IMR-90 (cell line): ENCODE results near the gene CYP19A1. TPM values are rescaled to one million over a fixed set of nuclear protein-coding genes. Genes with fewer than 3 reads are reported as not detected.

ENCODE experiments used
- ATAC-seq: fragments of 200-7000 bp; cut with Tn5 transposase; 2 replicates; pipeline ENCODE4 v1.9.1; 2020; ENCODE audit warnings: low read depth, mild to moderate bottlenecking, moderate library complexity
- BruUV-seq: library from RNA; stranded (reverse); fragments of 400-500 nt; replicated peaks from 2 replicates; lab custom pipeline; 2021; lab: Mats Ljungman, UMichigan
- CTCF ChIA-PET: fragments of 300-600 bp; formaldehyde crosslinking; extraction: SDS; loops from one replicate; lab custom pipeline; 2021; ENCODE audit warnings: antibody characterized with exemption; lab: Yijun Ruan, JAX
- POLR2A ChIA-PET: fragments of 300-600 bp; sonication (Branson Sonifier 250); formaldehyde crosslinking; loops from one replicate; lab custom pipeline; 2022; ENCODE audit warnings: antibody characterized with exemption; ENCODE audit not compliant: unreplicated experiment; lab: Charles Lee
- DNase-seq: peaks from one replicate; pipeline ENCODE4 v3.0.0; 2013
- H2AFZ ChIP-seq: replicated peaks from 2 replicates; pipeline ENCODE3; 2013; ENCODE audit warnings: low read length, mild to moderate bottlenecking; ENCODE audit not compliant: poor library complexity
- H2AK5ac ChIP-seq: 2 replicates; pipeline ENCODE4 v1.6.1; 2013; ENCODE audit warnings: low read depth, low read length, inconsistent platforms
- H2AK9ac ChIP-seq: replicated peaks from 2 replicates; pipeline ENCODE3; 2013; ENCODE audit warnings: mild to moderate bottlenecking, low read depth, low read length, moderate library complexity; ENCODE audit not compliant: poor library complexity
- H2BK120ac ChIP-seq: 2 replicates; pipeline ENCODE4 v1.6.1; 2013; ENCODE audit warnings: low read depth, low read length, inconsistent platforms
- H2BK15ac ChIP-seq: 3 replicates; pipeline ENCODE4 v1.6.1; 2013; ENCODE audit warnings: low read depth, low read length, inconsistent platforms
- H2BK20ac ChIP-seq: 2 replicates; pipeline ENCODE4 v1.6.1; 2013; ENCODE audit warnings: low read depth, mild to moderate bottlenecking, inconsistent platforms, low read length, moderate library complexity
- H2BK5ac ChIP-seq: 2 replicates; pipeline ENCODE4 v1.6.1; 2013; ENCODE audit warnings: mild to moderate bottlenecking, low read depth, low read length, inconsistent platforms; ENCODE audit not compliant: poor library complexity, severe bottlenecking
- H3K14ac ChIP-seq: replicated peaks from 2 replicates; pipeline ENCODE4 v1.6.1; 2013; ENCODE audit warnings: low read depth, low read length, inconsistent platforms
- H3K18ac ChIP-seq: 2 replicates; pipeline ENCODE4 v1.6.1; 2013; ENCODE audit warnings: low read depth, low read length, control low read depth
- H3K23ac ChIP-seq: 2 replicates; pipeline ENCODE4 v1.6.1; 2013; ENCODE audit warnings: low read depth, low read length, inconsistent platforms
- H3K27ac ChIP-seq: 2 replicates; pipeline ENCODE4 v1.5.1; 2013; ENCODE audit warnings: mild to moderate bottlenecking, control low read depth, low read length; ENCODE audit not compliant: insufficient read depth
- H3K27me3 ChIP-seq: 2 replicates; pipeline ENCODE4 v1.6.1; 2013; ENCODE audit warnings: low read length; ENCODE audit not compliant: control insufficient read depth, insufficient read depth
- H3K36me3 ChIP-seq: 2 replicates; pipeline ENCODE4 v1.6.1; 2013; ENCODE audit warnings: low read length, mixed read lengths; ENCODE audit not compliant: control insufficient read depth, insufficient read depth
- H3K4ac ChIP-seq: 2 replicates; pipeline ENCODE4 v1.6.1; 2013; ENCODE audit warnings: low read depth, low read length, inconsistent platforms
- H3K4me1 ChIP-seq: 2 replicates; pipeline ENCODE4 v1.6.1; 2013; ENCODE audit warnings: low read length, mixed read lengths; ENCODE audit not compliant: control insufficient read depth, insufficient read depth
- H3K4me2 ChIP-seq: 2 replicates; pipeline ENCODE4 v1.6.1; 2013; ENCODE audit warnings: low read depth, mild to moderate bottlenecking, control low read depth, low read length, moderate library complexity
- H3K4me3 ChIP-seq: 2 replicates; pipeline ENCODE4 v1.5.1; 2013; ENCODE audit warnings: low read depth, mild to moderate bottlenecking, control low read depth, low read length, moderate library complexity; ENCODE audit not compliant: insufficient read depth
- H3K56ac ChIP-seq: 2 replicates; pipeline ENCODE4 v1.6.1; 2013; ENCODE audit warnings: low read length, inconsistent platforms; ENCODE audit not compliant: insufficient read depth; ENCODE audit errors: extremely low read depth
- H3K79me1 ChIP-seq, 2 experiments: 2 replicates each; pipeline ENCODE4 v1.6.1; 2013; ENCODE audit warnings: low read length in 2 of 2, inconsistent platforms in 1 of 2, low read depth in 1 of 2
- H3K9ac ChIP-seq: 2 replicates; pipeline ENCODE4 v1.6.1; 2013; ENCODE audit warnings: low read depth, low read length, control low read depth
- H3K9me1 ChIP-seq: 2 replicates; pipeline ENCODE4 v1.6.1; 2013; ENCODE audit warnings: low read length, inconsistent platforms; ENCODE audit not compliant: insufficient read depth
- H3K9me3 ChIP-seq: 2 replicates; pipeline ENCODE4 v1.6.1; 2013; ENCODE audit warnings: low read length; ENCODE audit not compliant: control insufficient read depth, insufficient read depth
- H4K20me1 ChIP-seq: 2 replicates; pipeline ENCODE4 v1.6.1; 2013; ENCODE audit warnings: low read length, inconsistent platforms; ENCODE audit not compliant: insufficient read depth
- H4K5ac ChIP-seq: 2 replicates; pipeline ENCODE4 v1.6.1; 2013; ENCODE audit warnings: mild to moderate bottlenecking, low read depth, low read length, control low read depth
- H4K8ac ChIP-seq, 2 experiments: 2 replicates each; pipeline ENCODE4 v1.6.1; 2013; ENCODE audit warnings: low read depth in 2 of 2, low read length in 2 of 2, control low read depth in 1 of 2, inconsistent platforms in 1 of 2
- H4K91ac ChIP-seq: 2 replicates; pipeline ENCODE4 v1.6.1; 2013; ENCODE audit warnings: low read depth, low read length, inconsistent platforms; ENCODE audit not compliant: insufficient read depth
- BHLHE40 ChIP-seq: fragments of 150-350 bp; IDR thresholded peaks from 2 replicates; pipeline ENCODE4 v1.6.1; 2016; ENCODE audit warnings: mild to moderate bottlenecking, low read depth, low read length
- CHD1 ChIP-seq: IDR thresholded peaks from 2 replicates; pipeline ENCODE4 v1.6.1; 2012; ENCODE audit warnings: low read depth, low read length, improper control_type of control experiment
- ELK1 ChIP-seq: fragments of 150-350 bp; IDR thresholded peaks from 2 replicates; pipeline ENCODE4 v1.6.1; 2016; ENCODE audit warnings: low read depth, mild to moderate bottlenecking, low read length, moderate library complexity, borderline replicate concordance
- FOS ChIP-seq: fragments of 150-350 bp; IDR thresholded peaks from 2 replicates; pipeline ENCODE4 v1.6.1; 2016; ENCODE audit warnings: low read depth, low read length
- MAFK ChIP-seq: IDR thresholded peaks from 2 replicates; pipeline ENCODE4 v1.6.1; 2012; ENCODE audit warnings: low read depth, low read length, improper control_type of control experiment
- MAZ ChIP-seq: IDR thresholded peaks from 2 replicates; pipeline ENCODE4 v1.6.1; 2012; ENCODE audit warnings: low read depth, mild to moderate bottlenecking, low read length, improper control_type of control experiment, moderate library complexity, borderline replicate concordance
- MXI1 ChIP-seq: IDR thresholded peaks from 2 replicates; pipeline ENCODE4 v1.6.1; 2012; ENCODE audit warnings: low read depth, mild to moderate bottlenecking, low read length, moderate library complexity, borderline replicate concordance
- NFE2L2 ChIP-seq: fragments of 150-350 bp; IDR thresholded peaks from 2 replicates; pipeline ENCODE4 v1.6.1; 2016; ENCODE audit warnings: low read depth, mild to moderate bottlenecking, low read length
- POLR2A ChIP-seq: IDR thresholded peaks from 2 replicates; pipeline ENCODE4 v1.6.1; 2012; ENCODE audit warnings: mild to moderate bottlenecking, low read depth, low read length
- RCOR1 ChIP-seq: IDR thresholded peaks from 2 replicates; pipeline ENCODE4 v1.6.1; 2012; ENCODE audit warnings: mild to moderate bottlenecking, low read length, improper control_type of control experiment; ENCODE audit not compliant: insufficient replicate concordance
- RFX5 ChIP-seq: IDR thresholded peaks from 2 replicates; pipeline ENCODE4 v1.8.0; 2012; ENCODE audit warnings: low read depth, mild to moderate bottlenecking, low read length, moderate library complexity
- SMC3 ChIP-seq: fragments of 150-350 bp; IDR thresholded peaks from 2 replicates; pipeline ENCODE4 v1.6.1; 2016; ENCODE audit warnings: low read depth, mild to moderate bottlenecking, antibody characterized with exemption, low read length, moderate library complexity
- USF2 ChIP-seq: fragments of 150-350 bp; IDR thresholded peaks from 2 replicates; pipeline ENCODE4 v1.6.1; 2017; ENCODE audit warnings: mild to moderate bottlenecking, antibody characterized with exemption, low read length, low read depth
- WGBS, 2 experiments: methylation state at CpG; one replicate each; pipeline versions ENCODE4 v1.1.5 to v1.1.7; 2013; ENCODE audit warnings: missing lambda C conversion rate in 2 of 2; ENCODE audit not compliant: insufficient read length in 1 of 2; ENCODE audit errors: extremely low coverage in 2 of 2; 5-methylcytosine and 5-hydroxymethylcytosine counted together
- dilution Hi-C: fragments of 300-500 bp; cut with HindIII; formaldehyde crosslinking; loops from one replicate; pipeline ENCODE4 v1.14.3; 2018; ENCODE audit warnings: low sequenced_read_pairs; ENCODE audit not compliant: unreplicated experiment
- in situ Hi-C: fragments of 300-500 bp; cut with MboI; formaldehyde crosslinking; loops from 3 replicates; pipeline ENCODE4 v1.14.3; 2019; ENCODE audit warnings: low sequenced_read_pairs, inconsistent platforms, mixed read lengths
- intact Hi-C: fragments of 100-400 bp; cut with micrococcal nuclease; formaldehyde crosslinking; loops from 2 replicates; pipeline ENCODE4 v1.10.0; 2022
- polyA plus RNA-seq, 3 experiments: library from polyadenylated mRNA; depleted of rRNA; stranded (reverse); fragments of >200 nt; gene quantifications; 2 replicates each; pipeline ENCODE4 v1.2.3, GENCODE V29; 2012; ENCODE audit warnings: low replicate concordance in 1 of 3
- total RNA-seq: library from RNA; depleted of rRNA; stranded (reverse); fragments of >200 nt; gene quantifications from 2 replicates; pipeline ENCODE4 v1.2.3, GENCODE V29; 2012

Gene CYP19A1
- total and polyA plus RNA-seq, 2 of the 4 experiments (the other 2 are of a cell fraction): not detected

- WGBS, 2 experiments: no CpG with 5 or more reads among the region's 3 CpGs
- CTCF ChIA-PET: no interaction called here
- POLR2A ChIA-PET: no interaction called here
Observed at GRCh38 chr15:51346136-51346535, 7.7 kb upstream of the CYP19A1 start.

More at GRCh38 chr15:51346136-51346535, 7.7 kb upstream of the CYP19A1 start:
- Histone ChIP-seq H2AK9ac (no peak overlapping the region), H3K9ac (no peak overlapping the region), H3K14ac (no peak overlapping the region), H3K27me3 (peaks cover 40% of the 10 kb centered on the region), H2AK5ac (no peak overlapping the region), H3K4ac (no peak overlapping the region), H3K4me2 (no peak overlapping the region), H3K4me1 (no peaks in the 10 kb centered on the region; the same call in 1 of the 2 replicates), H2AFZ (no peak overlapping the region), H3K27ac (no peak overlapping the region), H2BK5ac (no peak overlapping the region), H3K9me1 (no peaks in the 10 kb centered on the region), H4K20me1 (no peaks in the 10 kb centered on the region), H4K8ac (no peak overlapping the region), H3K4me3 (no peak overlapping the region), H2BK15ac (no peak overlapping the region), H4K91ac (no peak overlapping the region), H3K23ac (no peak overlapping the region), H3K18ac (no peak overlapping the region), H3K36me3 (no peaks in the 10 kb centered on the region), H3K56ac (no peak overlapping the region), H4K5ac (no peak overlapping the region), H3K9me3 (no peaks in the 10 kb centered on the region), H2BK120ac (no peak overlapping the region), H2BK20ac (no peak overlapping the region), H3K79me1 (no peaks in the 10 kb centered on the region)
- ATAC-seq (no peak), DNase-seq (no peak)
- BruUV-seq: no TSS peak
- intact Hi-C loops: no loop called here
- TF ChIP-seq NFE2L2 (no peak), MXI1 (no peak), FOS (no peak), SMC3 (no peak), RFX5 (no peak), USF2 (no peak), MAZ (no peak), CHD1 (no peak), ELK1 (no peak), POLR2A (no peak), MAFK (no peak), BHLHE40 (no peak), RCOR1 (no peak)
- in situ Hi-C loops: no loop called here
- dilution Hi-C loops: no loop called here
